ENCODE results near the gene ARAP1.
A peak's percentile ranks its signal among the peaks of the same experiment; 100 is the strongest.

ARAP1 gene

DNA sequence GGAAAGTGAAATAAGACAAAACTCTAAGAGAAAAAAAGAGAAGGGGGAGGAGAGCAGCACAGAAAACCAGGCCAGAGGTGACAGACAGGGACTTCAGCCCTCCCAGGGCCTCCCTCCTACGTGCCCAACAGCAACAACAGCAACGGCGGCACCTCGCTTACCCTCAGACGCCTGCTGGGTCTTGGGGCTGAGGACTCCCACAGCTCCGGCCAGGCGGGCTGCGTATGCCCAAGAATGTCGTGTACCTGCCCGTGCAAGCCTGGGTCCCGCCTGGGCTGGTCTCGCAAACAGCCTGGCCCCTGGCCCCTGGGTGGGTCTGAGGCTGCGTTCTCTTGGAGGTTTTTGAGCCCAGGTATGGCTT is 30.5 kb downstream of the ARAP1 start:
- DNase-seq, result peak; percentile 55

DNA sequence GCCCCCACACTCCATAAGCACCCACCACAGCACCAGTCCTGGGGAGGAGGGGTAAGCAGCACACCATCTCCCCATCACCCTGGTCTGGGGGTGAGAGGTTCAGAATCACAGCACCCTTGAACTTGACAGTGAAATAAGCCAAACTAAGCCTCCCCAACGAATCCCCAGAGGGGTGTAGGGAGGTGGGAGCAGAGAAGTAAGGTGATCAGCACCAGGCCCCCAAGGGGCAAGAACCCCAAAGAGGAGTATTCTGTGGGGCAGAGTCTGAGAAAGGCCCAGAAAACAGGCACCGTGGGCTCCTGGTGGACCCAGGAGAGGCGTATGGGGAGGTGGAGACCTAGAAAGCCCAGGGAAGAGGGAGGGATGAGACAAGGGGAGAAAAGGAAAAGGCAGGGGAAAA is 30.9 kb downstream of the ARAP1 start:
- DNase-seq, result no peak

DNA sequence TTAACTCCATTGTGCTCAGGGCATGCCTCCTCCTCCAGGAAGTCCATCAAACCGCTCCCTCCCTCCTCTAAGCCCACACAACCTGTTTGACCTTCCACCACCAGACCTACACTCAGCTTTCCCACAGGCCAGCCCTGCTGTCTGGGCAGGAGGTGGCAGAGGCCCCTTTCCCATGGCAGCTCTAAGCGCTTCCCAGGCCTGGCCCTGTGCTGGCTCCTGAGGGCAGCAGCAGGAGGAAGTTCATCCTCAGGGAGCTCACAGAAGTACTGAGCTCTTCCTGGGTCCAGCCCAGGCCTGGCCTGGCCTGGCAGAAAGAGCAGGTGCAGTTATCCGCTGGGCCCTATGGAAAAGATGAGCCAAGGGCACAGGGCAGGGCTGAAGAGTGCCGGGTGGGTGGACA is 31.4 kb downstream of the ARAP1 start:
- no peak for DNase-seq

DNA sequence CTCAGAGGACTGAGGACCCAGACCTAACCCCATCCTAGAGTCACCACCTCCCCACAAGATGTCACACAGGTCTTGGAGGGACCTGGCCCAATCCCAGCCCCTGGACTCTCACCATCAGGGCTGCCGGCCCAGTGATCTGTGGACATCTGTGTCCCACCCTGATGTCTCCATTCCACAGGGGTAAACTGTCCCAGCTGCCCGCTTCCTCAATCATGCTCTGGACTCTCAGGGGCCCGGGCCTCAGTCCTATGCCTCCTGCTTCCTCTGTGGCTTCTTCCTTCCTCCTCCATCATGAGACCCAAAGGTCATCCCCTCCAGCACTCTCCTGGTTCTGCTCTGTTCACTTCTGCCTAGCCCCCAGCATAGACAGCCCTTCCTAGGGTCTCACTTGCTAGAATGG is 32.2 kb downstream of the ARAP1 start:
- no peak for DNase-seq

DNA sequence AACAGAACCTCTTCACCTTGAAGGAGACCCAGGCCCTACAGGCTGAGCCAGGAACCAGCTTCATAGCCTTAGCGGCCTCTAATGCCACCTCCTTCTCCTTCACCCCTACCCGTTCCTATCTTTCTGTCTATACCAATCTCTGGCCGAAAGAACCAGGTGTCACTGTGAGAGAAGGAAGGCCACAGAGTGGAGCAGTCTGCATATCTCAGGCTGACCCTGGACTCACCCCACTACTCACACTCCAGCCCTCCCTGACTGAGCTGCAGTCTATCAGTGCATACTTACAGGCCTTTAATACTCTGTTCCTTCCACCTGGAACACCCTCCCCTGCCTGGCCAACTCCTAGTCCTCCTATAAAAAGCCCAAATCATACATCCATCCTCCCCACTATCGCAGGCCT is 32.7 kb downstream of the ARAP1 start:
- DNase-seq, result no peak

DNA sequence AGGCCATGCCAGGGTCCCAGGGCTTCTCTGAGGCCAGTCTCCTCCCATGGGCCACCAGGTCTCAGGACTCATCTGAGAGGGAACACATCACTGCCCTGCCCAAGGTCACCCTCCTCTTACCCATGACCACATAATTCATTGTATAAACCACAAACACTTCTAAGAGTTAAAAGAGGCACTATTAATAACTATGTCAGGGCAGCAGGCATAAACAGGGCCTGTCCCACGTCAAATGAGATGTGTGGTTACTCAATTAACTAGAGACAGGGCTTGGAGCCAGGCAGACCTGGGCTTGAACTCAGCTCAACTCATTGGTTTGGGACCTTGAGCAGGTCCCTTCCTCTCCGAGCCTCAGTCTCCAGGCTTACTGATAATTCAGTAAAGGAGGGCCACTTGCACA is 33.1 kb downstream of the ARAP1 start:
- no peak for DNase-seq

DNA sequence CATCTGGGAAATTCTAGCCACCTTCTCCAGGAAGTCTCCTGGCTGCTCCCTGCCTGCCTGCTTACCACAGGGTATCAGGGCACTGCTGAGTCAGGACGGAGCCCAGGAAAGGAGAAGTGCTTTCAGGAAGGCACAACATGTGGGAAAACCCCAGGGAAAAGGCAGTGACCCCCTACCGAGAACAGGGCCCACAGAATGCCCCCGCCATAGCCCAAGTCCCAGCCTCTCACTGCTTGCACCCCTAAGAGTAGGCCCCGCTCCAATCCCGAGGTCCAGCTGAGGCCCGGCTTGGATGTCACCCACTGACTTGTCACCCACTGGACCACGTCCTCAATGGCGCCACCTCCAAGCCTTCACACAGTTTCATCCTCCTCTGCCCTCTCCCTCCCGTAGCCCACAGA is 34.1 kb downstream of the ARAP1 start:
- no peak for DNase-seq

DNA sequence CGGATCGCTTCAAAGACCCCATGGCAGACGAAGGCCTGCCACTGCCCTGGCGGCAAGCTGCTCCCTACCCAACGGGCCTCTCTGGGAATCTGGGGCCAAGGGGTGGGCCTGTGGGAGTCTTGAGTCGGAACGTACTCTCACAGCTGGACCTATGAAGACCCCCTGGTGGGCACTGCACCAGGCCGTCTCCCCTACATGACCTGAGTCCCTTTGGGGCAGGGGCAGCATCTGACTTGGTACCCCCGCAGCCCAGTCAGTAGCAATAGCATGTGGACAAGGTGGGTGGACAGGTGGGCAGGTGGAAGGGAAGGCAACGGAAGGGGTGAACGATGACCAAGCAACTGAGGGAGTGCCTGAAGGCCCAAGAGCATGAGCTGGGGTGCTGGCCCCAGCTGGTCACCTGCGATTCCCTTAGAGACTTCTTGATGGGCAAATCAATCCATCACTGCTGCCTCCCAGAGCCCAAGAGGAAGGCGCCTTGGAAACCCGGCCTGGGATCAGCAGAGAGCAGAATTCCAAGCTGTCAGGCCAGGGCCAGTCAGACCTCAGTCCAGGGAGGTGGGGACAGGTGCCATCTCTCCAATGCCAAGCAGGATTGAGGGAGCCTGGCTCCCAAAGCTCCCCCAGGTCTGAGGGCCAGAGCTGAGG is 35.3 kb downstream of the ARAP1 start:
- DNase-seq, result no peak

DNA sequence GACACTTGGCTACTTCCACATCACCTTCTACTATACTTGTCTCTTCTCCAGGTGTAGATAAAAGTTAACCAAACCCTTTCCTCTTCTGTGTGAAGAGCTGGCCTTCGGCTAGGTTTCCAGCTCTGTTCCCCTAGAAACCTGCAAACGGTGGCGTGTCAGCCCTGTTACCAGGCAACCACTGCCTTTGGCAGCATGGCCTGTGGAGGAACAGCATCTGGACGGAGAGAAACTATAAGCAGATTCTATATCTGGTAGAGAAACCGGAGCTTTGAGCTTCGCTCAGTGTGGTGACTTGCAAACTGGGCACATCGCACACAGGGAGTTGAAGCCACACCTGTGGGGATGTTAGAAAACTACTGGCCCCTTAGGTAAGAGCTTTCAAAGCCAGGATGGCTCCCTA is 35.9 kb downstream of the ARAP1 start:
- no peak for DNase-seq

DNA sequence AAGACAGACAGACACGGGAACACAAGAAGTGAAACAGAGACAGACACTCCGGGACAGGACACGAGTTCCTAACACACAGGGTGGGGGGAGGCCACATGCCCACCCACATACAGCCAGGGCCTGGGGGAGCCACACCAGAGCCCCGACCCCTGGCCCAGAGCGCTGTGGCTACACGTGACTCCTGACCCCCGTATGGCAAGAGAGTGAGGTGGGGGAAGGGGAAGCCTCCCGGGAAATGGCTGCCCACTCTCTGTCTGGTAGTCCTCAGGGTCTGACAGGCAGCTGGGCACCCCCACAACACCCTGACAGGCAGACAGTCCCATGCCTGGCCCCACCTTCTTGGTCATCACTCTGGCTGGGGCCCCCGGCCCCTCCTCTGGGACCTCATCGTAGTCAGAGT is 39.4 kb downstream of the ARAP1 start:
- no peak for DNase-seq

DNA sequence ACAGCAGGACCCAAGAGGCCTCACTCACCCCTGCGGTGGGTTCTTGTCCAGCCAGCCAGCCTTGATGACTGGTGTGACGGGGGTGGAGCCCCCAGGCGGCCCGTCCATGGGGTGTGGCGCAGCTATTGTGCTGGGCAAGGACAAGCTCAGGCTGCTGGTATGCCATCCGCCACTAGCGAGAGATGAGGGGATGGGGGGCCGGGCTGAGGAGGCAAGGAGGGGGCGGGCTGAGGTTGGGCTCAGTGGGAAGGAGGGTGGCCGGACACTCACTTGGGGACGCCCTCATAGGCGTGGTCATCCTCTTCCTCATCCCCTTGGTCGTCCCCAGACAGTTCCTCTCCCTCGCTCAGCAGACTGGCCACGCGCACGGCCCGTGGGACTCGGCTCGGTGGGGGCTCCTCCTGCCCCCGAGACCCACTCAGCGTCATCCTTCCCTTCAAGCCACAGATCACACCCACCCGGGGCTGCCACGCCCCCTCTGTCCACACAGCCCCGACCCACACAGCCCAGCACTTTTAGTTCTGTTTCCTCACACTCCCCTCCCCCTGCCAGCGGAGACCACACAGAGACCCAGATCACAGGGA is 39.9 kb downstream of the ARAP1 start:
- no peak for DNase-seq

DNA sequence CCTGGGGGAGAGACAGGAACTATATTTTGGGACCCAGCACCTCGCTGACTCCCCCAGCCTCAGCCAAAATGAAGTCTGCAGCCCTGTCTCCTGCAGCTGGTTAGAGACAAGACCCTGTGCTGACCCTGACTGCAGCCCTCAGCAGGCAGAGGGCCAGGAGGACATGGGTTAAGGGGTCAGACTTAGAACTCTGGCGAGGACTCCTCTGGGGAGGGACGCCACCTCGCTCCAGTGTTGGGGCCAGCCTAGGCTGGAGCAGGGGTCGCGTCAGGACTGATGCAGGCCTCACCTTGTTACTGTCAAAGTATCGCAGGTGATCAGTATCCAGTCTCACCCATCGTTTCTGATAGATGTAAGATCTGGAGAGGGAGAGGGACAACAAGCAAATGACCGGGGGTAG is 41.1 kb downstream of the ARAP1 start:
- no peak for DNase-seq

DNA sequence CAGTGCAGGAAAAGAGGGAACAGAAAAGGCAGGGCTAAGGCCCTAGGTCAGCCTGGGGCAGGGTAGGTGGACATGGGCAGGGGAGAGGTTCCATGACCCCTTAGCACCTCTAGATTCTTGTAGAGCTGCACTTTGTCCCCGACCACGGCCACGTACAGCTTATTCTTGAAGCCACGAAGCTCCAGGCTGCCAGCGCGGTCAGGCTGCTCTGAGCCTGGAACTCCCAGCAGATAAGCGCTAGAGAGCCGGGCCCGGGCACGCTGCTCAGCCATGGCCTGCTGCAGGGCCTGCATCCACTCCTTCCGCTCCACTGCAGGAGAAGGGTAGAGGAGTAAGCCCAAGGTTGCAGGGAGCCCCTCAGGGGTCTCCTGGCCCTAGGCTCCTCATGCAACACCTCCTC is 41.9 kb downstream of the ARAP1 start:
- no peak for DNase-seq

DNA sequence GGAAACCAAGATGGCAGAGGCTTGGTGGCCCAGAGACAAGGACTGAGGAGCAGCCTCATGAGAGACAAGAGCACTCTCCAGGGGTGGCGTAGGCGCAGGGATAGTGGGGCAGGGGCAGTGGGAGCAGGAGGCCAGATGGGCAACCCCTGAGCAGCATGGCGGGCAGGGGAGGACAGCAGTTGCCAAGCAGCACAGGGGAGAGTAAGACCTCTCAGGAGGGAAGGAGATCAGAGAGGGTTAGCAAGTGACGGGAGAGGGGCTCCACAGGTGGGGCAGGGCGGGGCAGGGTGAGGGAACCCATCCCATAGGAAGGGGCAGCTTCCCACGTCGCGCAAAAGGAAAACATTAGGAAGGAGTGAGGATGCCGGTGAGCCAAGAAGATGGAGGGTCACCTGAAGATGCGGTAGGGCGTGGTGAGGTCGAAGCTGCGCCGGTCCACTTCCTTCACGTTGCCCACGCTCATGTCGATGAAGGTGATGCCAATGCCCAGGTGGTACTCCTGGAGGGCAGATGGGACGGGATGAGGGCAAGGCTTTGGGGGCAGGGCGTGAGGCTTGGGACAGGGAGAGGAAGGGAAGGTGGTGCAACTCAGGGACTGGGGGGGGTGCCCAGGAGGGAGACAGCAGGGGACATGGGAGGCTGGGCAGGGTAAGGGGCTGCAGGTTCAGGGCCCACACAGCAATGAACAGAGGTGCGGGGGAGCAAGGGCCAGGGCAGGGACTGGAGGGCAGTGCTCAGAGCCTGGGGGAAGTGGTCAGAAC is 42.5 kb downstream of the ARAP1 start:
- no peak for DNase-seq

DNA sequence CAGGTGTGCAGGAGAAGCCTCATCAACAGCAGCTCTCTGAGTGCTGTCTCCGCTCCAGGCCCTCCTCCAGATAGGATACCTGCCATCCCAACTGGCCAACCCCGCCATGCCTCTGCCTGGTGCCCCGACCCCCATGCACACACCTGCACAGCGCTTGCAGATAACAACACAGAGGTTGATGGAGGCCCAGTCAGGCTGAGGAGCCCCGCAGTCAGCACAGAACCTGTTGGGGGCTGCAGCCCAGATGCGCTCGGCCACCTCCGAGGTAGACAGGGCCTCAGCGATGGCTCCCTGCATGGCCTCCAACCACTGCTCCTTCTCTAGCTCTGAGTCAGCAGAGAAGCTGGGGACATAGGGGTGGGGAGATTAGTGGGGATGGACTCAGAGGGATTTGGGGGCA is 45.2 kb downstream of the ARAP1 start:
- DNase-seq, result no peak

DNA sequence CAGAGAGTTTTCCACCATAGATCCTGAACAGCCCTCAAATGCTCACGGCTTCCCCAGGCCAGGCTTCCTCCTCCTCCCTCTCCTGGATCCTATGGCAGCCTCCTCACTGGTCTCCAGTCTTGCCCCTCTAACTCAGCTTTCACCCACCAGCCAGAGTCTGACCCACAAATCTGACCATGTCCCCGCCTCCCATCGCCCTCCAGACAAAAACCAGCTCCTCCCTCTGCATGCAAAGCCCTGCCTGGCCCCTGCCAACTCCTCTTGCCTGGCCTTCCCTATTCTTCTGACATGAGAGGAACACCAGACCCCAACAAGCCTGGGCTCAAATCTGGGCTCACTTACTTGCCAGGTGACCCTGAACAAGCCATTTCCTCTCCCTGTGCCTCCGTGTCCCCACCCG is 45.6 kb downstream of the ARAP1 start:
- no peak for DNase-seq

DNA sequence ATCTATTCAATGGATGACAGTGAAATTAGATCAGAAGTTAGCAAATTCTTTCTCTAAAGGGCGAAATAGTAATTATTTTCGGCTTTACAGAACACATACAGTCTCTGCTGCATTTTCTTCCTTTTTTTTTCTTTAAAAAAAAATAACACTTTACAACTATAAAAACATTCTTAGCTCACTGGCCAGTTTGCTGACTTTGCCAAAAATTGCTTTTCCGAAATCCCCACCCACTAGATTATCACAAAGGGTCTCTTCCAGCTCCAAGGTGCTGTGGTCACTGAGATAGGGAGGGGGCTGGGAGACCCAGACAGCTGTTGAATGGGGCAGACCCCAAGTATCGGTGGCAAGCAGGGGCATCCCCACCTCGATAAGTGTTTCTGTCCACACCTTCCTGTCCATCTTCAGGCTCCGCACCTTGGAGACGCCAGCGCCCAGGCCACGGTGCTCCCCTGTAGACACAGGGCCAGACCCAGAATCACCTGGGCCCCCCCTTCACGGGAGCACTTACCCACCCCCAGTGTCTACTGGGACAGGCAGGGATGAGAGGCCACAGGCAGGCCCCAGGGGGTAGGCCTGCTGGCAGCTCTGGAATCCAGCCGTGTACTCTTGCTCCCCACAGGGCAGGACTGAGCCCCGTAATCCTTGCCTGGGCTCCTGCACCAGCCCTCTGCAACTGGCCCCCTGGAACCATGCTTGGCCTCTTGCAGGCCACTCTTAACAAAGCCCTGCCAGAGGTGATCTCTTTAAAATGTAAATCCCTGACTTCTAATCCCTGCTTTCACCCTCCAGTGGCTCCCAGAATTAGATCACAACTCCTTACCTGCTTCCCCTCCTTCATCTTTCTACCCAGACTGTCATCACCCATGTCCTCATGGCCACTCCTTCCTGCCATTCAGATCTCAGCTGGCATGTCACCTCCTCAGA is 46.5 kb downstream of the ARAP1 start:
- DNase-seq, result no peak

DNA sequence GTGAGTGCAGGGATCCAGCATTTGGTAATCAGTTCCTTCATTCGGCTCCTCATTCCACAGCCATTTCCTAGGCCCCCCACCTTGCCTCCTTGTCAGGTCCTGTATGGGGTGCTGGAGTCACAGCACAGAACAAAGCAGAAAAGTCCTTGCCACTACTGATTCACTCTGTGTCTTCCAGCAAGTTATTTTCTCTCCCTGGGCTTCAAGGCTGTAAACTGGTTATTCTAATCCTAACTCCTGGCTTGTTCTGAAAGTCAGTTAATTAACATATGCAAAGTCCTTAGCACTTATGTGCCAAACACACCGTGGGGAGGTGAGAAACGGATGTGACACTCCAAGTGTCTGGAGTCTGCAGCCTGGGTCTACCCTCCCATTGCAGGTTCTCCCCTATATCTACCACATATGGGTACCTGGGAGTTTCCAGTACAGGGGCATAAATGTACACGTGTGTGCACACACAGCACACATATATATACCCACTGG is 47.4 kb downstream of the ARAP1 start:
- no peak for DNase-seq

DNA sequence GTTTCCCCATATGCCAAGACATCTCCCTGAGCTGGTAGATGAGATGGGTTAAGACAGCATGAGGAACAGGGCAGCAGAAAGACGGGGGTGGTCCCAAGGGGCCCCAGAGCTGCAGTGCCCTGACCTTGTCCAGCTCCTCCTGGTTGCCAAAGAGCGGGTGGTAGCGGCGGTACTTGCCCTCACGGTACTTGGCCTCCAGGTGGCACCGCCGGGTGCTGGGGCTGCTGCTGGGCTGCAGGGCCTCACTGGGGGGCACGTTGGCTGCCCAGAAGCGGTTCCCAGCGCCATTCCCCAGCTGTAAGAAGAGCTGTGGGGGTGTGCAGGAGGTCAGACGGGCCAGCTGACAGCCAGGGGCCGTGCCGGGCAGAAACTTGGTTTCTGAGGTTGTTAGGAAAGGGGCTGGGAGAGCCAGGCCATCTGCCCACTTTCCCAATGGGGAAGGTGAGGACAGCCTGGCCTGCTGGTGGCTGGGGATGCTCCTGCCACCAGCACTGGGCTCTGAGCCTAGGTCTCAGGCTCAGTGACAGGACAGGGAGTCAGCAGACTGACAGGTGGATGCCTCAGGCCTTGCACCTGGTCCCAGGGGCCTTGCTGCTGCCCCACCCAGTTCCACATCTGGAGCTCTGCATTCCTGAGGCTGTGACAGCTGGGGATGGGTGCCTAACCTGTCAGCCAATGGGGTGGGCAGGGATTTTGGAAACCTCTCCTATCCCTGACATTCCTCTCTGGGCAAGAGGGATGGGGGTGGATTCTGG is 48.0 kb downstream of the ARAP1 start:
- DNase-seq, result no peak

DNA sequence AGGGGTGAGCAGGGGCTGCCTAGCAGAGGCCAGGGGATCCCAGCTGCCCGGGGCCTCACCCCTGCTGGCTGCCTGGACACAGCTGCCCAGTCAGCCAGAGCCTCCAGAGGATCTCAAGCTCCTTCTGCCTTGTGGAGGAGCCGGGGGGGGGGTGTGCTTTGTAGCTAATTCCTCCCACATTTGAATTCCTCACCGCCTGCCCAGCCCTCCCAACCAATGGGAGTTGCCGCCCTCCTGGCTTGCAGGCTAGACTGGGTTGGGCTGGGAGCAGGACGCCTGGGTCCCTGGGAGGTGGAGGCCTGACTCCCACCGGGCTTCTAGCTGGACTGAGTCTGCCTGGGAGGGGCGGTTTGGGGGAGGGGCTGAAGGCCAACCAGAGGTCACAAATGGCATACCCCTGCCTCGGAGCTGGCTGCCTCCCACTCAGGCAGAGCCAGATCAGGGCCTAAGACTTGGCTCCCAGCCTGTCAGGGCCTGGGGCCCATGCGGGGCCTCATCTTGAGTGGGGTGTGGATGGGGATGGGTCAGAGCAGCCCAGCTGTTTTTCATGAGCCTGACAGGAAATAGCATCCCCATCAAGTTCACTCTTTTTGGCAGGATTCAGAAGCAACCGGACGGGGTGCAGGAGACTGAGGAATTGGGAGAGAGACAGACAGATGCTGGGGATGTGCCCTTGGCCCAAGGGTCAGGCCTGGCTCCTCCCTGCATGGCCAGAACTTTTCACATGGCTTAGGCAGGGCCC is 48.8 kb downstream of the ARAP1 start:
- DNase-seq, result no peak

DNA sequence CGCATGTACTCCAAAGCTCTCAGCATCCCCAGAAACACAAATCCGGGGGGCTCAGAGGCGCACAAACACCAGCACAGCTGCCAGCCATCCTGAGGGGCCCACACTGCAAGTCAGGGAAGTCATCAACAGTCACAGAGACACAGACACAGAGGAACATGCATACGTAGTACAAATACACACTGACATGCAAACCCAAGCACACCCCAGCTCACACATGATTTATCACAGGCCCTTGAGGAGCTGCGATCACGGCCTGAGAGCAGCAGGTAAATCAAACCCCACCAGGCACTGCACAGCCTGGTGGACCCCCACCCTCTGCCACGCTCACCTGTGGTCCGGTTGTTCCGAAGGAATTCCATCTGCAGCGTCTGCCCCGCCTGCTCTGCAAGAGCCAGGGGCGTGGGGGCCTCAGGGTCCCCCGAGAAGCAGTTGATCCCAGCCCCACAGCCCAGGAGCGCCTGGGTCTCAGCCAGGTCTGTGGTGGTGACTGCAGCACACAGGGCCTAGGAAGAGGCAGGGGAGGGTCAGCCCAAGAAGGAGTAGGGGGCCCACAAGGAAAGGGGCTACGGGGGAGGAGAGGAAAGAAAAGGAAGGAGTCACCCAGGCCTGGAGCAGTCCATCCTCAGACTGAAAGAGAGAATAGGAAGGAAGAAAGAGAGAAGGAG is 49.5 kb downstream of the ARAP1 start:
- DNase-seq, result no peak

Measured in activated T-cell treated with anti-CD3 and anti-CD28 coated beads, Interleukin-2, amount 50 U/mL, for 1 hour (primary cell).